Activated CD4-positive, CD25-positive, alpha-beta regulatory T cell treated with anti-CD3 and anti-CD28 coated beads, Interleukin-2, amount 50 U/mL, for 72 hours (primary cell): ENCODE measurements around the gene ZSCAN25.
"Not testable (repeated sequence)": the region's sequence is repeated elsewhere in the genome, so short reads cannot be mapped to it uniquely, and the experiment has no call there.

Experiments
- DNase-seq: peaks from one replicate; pipeline ENCODE4 v3.0.0; 2021

The ZSCAN25 gene

DNA sequence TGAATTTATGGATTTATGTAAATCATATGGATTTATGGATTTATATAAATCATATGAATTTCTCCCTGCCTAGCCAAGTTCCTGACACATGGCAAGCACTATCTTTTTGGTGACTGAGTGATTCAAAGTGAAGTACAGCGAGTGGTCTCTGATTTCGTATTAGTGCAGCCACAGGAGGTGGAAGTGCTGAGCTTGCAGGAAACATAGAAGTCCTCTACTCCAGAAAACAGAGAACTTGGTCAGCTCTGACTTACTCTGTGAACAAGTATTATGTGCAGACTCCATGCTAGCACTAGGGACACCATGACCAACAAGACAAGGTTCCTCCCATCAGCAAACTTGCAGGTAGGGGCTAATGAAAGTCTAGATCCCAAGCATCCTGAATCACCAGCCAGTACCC lies 34.5 kb downstream of the ZSCAN25 start:
- no peak for DNase-seq

DNA sequence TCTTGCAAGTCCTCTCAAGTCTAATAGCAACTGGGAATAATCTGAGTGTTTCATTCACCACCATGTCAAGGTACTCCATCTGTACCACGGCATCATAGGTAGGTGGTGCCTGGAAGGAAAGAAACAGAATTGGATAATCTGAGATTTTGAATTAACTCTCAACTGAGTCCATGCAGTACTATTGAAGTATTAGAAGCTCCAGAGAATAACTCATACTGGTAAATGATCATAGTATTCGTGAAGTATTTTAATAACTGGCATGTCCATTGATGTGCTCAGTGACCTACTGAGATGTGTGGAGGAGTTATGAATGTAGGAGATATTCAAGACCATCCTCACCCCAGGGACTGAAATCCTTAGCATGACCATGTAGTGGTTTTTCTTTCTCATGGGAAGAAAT lies 35.9 kb downstream of the ZSCAN25 start:
- no peak for DNase-seq

DNA sequence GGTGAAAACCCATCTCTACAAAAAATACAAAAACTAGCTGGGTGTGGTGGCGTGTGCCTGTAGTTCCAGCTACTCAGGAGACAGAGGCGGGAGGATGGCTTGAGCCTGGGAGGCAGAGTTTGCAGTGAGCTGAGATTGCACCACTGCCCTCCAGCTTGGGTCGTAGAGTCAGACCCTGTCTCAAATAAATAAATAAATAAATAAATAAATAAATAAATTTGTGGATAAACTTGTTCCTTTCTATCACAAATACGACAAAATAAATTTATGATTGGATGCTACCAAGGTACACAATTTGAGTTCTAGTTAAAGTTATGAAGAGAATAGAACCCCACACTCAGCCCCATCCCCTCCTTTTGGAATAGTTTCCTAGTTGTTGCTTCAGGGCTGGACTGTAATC lies 36.5 kb downstream of the ZSCAN25 start:
- not testable (repeated sequence) for DNase-seq

DNA sequence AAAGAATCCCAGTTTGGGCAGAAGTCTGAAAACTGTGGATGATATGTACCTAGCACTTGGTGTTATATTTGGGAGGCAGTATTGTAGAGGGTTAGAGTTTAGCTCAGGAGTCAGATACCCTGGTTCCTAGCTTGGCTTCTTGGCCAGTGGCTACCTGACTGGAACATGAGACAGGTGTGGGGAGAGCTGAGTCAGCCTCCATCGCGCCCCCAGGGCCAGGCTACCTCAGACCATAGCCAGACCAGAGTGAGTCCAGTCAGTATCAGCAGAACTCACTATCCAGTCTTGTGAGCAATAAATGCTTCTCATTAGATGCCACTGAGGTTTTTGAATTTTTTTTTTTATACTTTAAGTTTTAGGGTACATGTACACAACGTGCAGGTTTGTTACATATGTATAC lies 37.0 kb downstream of the ZSCAN25 start:
- DNase-seq: no peak

DNA sequence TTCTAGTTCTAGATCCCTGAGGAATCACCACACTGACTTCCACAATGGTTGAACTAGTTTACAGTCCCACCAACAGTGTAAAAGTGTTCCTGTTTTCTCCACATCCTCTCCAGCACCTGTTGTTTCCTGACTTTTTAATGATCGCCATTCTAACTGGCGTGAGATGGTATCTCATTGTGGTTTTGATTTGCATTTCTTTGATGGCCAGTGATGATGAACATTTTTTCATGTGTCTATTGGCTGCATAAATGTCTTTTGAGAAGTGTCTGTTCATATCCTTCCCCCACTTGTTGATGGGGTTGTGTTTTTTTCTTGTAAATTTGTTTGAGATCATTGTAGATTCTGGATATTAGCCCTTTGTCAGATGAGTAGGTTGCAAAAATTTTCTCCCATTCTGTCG lies 37.9 kb downstream of the ZSCAN25 start:
- not testable (repeated sequence) for DNase-seq

DNA sequence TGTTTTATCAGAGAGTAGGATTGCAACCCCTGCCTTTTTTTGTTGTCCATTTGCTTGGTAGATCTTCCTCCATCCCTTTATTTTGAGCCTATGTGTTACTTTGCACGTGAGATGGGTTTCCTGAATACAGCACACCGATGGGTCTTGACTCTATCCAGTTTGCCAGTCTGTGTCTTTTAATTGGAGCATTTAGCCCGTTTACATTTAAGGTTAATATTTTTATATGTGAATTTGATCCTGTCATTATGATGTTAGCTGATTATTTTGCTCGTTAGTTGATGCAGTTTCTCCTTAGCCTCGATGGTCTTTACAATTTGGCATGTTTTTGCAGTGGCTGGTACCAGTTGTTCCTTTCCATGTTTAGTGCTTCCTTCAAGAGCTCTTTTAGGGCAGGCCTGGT lies 41.1 kb downstream of the ZSCAN25 start:
- not testable (repeated sequence) for DNase-seq

DNA sequence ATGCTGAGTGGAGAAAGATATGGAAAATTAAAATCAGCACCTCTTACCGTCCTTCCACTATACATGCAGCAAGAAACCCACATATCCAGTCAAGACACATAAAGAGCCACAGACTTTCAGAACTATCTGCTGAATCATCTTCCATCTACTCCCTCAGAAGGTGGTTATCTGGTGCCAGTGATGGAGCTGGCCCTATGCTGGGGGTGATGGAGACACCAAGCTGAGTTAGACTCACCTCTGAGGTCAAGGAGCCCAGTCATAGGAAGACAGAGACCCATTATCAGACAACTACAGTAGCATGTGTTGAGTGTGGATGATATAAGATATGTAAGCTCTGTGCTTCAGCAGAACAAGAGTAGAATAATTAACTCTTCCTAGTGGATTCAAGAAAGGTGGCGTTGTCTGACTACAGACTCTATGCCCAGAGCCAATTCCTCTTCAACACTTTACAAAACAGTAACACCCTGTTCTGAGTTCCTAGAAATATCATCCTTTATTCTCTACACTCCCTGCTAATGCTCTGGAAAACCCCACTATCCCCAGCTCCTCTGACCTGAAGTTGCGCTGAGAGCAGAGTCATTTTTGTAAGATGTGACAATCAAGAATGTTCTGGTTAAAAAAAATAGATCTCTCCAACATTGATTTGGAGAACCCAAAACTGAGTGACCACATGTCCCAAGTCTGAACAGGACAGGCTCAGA lies 48.7 kb downstream of the ZSCAN25 start:
- no peak for DNase-seq

DNA sequence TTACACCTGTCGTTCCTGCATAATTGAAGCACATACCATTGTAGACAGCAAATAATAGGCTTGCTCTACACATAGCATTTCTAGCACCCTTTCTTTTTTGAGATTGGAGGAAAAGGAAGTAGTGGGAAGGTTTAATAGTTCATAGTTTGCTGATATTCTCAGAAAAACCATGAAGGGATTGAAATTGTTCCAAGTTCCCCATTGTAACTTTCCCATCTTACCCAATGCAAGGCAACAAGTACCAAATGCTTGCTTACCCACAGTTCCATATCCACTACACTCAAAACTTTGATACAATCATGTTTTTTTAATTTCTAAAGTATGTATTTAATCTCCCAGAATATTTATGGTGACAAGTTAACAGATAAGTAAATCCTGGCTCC lies 49.3 kb downstream of the ZSCAN25 start:
- DNase-seq: no peak

DNA sequence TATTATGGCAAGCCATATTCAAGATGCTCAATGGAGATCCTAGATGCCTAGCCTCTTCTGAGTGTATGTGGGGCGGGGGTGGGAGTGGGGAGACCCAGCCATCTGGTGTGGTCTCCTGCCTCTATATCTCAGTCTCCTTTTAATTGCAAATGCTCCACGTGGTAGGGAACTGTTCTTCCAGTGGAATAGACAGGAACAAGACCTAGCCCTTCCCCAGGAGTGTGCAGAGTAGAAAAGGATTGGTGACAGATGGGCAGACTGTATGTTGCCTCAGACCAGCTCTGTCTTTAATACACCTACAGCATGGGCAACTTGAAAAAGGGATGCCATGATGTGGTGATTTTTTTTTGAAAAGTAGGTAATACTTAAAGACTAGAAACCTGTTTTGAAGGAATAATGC lies 50.4 kb downstream of the ZSCAN25 start:
- DNase-seq: no peak

DNA sequence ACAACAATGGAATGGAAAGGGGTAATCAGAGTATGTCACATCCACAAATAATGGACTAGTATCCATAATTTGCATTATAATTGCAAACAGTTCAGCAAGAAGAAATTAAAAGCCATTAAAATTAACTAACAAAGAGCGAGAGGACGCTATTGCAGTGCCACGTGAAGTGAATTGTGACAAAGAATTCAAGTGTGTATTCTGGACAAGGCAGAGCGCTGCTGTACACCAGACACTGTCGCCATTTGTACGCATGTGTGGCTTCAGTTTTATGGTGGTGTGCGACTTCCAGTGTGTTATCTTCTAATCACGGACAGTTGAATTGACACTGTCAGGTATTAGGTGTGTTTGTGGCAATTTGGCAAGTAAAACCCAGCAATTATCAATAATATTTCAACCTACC lies 51.8 kb downstream of the ZSCAN25 start:
- no peak for DNase-seq

DNA sequence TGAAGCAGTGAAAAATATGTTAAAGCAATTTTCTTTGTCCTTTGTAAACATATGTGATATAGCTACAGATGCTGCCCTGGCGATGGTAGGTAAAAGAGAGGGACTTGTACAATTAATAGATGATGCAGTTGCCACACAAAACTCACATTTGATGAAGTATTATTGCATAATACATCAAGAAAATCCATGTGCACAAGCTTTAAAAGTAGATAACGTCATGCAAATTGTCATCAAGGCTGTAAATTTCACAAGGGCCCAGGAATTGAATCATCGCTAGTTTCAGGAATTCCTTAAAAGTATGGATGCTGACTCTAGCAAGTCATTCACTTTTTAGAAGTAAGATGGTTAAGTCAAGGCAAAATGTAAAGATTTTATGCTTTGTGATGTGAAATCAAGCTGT lies 53.0 kb downstream of the ZSCAN25 start:
- no peak for DNase-seq

DNA sequence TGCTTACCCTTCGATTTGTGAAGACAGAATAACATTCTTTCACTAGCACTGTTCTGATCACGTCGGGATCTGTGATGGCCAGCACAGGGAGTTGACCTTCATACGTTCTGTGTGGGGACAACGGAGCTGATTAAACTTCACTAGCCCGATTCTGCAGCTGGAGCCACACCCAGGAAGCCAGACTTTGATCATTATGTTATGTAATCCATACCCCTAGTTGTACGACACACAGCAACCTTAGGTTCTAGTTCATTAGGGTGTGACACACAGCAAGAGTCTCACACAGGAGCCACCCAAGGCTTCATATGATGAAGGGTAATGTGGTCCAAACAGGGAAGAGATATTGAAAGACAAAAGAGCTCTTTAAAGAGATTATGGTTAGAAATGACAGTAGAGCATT lies 55.8 kb downstream of the ZSCAN25 start:
- DNase-seq: no peak

DNA sequence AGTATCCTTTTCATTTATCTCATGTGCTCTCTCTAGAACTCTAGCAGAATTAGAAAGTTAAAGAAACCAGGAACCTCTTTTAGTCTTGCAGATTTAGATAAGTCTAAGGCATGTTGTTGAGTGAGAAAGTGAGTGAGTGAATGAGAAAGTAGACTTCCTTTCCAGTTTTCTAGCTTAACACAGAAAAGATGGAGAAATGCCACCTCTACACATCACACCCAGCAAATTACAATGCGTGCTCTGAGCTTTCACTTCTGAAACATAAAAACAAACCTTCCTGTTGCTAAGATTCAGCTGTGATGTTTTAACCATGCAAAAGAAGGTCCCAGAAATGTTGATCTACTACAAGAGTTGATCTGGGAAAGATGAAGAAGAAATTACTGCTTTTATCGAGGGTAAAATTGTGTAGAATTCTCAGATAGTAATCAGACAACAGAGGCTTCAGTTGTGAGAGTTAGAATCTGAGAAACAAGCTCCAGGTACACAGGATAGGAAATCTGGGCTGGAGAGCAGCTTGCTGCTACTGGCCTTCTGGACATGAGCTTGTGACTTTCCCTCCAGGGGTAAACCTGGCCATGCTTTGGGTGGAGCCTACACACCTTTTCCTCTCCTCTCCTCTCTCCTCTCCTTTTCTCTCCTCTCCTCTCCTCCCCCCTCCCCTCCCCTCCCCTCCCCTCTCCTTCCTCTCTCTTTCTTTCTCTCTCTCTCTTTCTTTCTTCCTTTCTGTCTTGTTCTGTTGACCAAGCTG lies 58.4 kb downstream of the ZSCAN25 start:
- no peak for DNase-seq

DNA sequence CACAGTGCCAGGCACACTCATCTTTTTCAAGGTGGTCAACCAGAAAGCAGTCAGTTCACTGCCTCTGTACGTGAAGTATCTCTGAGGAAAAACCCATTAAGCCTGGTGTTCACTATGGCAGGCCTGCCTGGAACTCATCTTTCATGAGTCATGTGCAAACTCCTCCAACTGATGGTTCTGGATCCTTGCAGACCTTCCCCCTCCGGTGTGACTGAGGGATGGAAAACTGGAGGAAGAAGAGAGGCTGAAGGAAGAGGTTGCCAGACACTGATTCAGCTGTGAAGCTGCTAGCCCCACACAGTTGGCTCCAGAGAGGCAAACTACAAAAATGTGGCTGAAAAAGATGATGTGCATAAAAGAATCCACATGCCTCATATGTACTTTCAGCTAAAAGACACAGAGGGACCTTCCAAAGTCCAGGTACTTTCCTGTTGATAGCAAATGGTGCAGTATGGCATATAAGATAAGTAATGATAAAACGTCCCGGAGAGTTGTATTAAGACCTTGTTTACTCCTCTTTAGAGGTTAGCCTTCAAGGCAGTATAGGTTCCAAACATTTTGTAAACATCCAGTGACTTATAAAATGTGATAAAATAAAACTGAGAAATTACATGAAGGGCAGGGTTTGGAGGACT lies 60.4 kb downstream of the ZSCAN25 start:
- DNase-seq: no peak

DNA sequence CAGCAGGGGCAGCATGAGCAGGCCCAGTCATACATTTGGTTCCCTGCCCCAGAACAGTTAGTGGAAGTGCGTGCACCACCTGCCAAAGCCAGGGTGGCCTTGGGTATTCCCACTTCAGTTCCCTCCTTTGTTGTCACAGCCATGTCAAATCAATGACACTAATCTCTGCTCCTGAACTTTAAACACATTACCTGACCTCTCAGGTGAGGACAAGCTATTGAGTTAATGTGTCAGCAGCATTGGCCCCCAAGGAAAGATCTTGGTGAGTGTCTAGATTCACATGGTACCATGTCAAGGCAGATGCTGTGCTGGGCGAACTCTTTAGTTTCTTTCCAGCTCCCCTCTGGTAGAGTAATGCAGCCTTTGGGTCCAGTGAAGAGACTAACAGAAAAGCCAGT lies 60.9 kb downstream of the ZSCAN25 start:
- DNase-seq: no peak

DNA sequence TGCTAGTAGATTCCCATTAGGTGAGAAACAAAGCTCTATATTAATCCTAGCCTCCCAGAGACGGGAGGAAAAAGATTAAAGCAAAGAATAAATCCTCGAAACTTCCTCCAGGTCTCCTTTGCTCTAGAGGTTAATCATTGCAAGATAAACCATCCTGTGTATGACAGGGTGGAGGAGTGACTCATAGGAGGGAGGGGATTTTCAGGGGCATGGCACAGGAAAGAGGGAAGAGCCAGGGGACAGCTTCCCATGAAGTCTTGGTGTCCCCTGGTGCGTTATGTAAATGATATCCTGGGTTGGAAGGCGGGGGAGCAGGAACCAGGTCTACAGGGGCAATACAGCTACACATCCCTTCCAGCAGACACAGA lies 62.3 kb downstream of the ZSCAN25 start:
- no peak for DNase-seq

DNA sequence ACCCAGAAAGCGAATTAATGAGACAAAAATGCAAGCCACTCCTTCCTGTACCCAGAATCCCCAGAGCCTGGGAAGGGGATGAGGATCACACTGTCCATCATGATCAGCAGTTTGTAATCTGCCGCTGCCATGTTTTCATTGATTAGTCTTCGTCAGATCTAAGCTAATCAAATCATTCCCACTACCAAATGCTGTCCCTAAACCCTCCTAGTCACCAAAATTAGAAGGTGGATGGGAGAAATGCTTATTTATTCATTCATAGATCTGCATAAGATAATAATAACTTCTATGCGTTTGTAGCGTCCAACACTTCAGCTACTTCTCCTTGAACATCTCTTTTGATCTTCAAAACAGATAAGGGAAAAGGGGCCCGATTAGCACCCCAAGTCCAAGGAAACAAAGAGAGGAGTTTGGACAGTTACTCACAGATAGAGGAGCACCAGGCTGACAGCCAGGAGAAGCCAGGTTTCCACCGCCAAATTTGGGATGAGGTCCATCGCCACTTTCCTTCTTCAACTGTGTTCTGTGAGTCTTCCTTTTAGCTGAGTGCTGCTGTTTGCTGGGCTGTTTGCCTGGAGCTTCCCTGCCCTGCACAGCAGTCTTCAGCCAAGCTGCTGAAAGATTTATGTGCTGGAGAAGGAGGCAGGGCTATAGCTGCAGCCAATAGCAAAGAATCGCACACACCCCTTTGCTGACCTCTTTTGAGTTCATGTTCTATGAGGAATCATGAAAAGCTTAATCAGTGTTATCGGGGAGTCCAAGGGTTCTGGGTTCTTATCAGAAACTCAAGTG lies 62.9 kb downstream of the ZSCAN25 start, which contains the start of gene CYP3A5:
Gene CYP3A5 (minus strand): TSS at position 597 of the 792 bp plus-strand sequence. CDS start 100 bp downstream, at position 497.
- no peak for DNase-seq
